ENCODE data around the gene MTIF3.

- no peak for TF ChIP-seq YY1 (IDR thresholded peaks at IDR 0.05; ENCODE audit: insufficient read depth, insufficient read length)
- no peak for TF ChIP-seq SUZ12 (IDR thresholded peaks at IDR 0.05; ENCODE audit: extremely low read depth, insufficient read depth, insufficient read length)
- TF ChIP-seq ZNF274 (IDR thresholded peaks at IDR 0.05; ENCODE audit: low read depth, low read length), result no peak
Observed at GRCh38 chr13:27389891-27390290, 60.5 kb downstream of the MTIF3 start.

Measured in NT2/D1 (cell line).